ENCODE measurements around the gene TSNAXIP1. TPM values are rescaled to one million over a fixed set of nuclear protein-coding genes. Genes with fewer than 3 reads are reported as not detected.
"Not testable (repeated sequence)": the region's sequence is repeated elsewhere in the genome, so short reads cannot be mapped to it uniquely, and the experiment has no call there.

The TSNAXIP1 gene
- total and polyA plus RNA-seq, 7 experiments from 2014 or later: 0.24 to 1.1 (median 0.54) TPM; not detected in 2

- H3K4me1 ChIP-seq (ENCODE audit: control insufficient read depth in 2 of 2, insufficient read depth in 2 of 2, low read length in 2 of 2): peaks cover 13 to 14% of the 10 kb centered on the region in 2 donors
- H3K9me3 Mint-ChIP-seq; H3K27ac ChIP-seq (ENCODE audit: low read depth, low read length); ATAC-seq; H3K9me3 ChIP-seq (ENCODE audit: control insufficient read depth in 2 of 3, low read length in 3 of 3); POLR2A ChIA-PET; DNase-seq; H3K27ac Mint-ChIP-seq; H3K4me3 ChIP-seq (ENCODE audit: low read length); H3K27me3 ChIP-seq (ENCODE audit: control insufficient read depth in 2 of 2, insufficient read depth in 2 of 2, low read length in 2 of 2); H3K4me3 Mint-ChIP-seq; H3K36me3 ChIP-seq (ENCODE audit: control insufficient read depth in 2 of 3, insufficient read depth in 3 of 3, low read length in 3 of 3); H3K36me3 Mint-ChIP-seq; H3K27me3 Mint-ChIP-seq: not testable (repeated sequence)
- intact Hi-C loops (cut with micrococcal nuclease): loop anchor here in 1 of 2 donors (10.0 kb wide), 1 partner anchor 172 kb away; the partner anchor contains the start of genes ACD, C16orf86, ENKD1 and PARD6A
- peaks cover 10 to 23% (median 21%) of the 10 kb centered on the region in 7 donors for H3K4me1 Mint-ChIP-seq
- CTCF ChIA-PET: interaction anchor here (1.1 kb wide), 1 partner anchor 21 kb away, joined by 3 read pairs; no protein-coding TSS in a partner anchor
These were observed 30.5 kb downstream of the TSNAXIP1 start for GRCh38 chr16:67837190-67837589.

- intact Hi-C loops (cut with micrococcal nuclease): loop anchor here in 1 of 2 donors (10.0 kb wide), 1 partner anchor 173 kb away; the partner anchor contains the start of genes ACD, C16orf86, ENKD1 and PARD6A
- peaks cover 10% of the 10 kb centered on the region in 2 donors for H3K4me1 ChIP-seq (ENCODE audit: control insufficient read depth in 2 of 2, insufficient read depth in 2 of 2, low read length in 2 of 2)
- H3K27ac ChIP-seq (ENCODE audit: low read depth, low read length): no peak overlapping the region
- CTCF ChIA-PET: interaction anchor here (1.1 kb wide), 1 partner anchor 21 kb away, joined by 3 read pairs; no protein-coding TSS in a partner anchor
- Mint-ChIP-seq H3K4me3 (no peak overlapping the region), H3K36me3 (no peaks in the 10 kb centered on the region), H3K4me1 (peaks cover 6 to 18% (median 17%) of the 10 kb centered on the region in 7 donors), H3K9me3 (no peaks in the 10 kb centered on the region), H3K27ac (peak overlapping the region in 1 of 9 donors; percentile 30), H3K27me3 (no peaks in the 10 kb centered on the region)
- no peak overlapping the region for H3K4me3 ChIP-seq (ENCODE audit: low read length)
- ATAC-seq (no peak), DNase-seq (no peak)
- no peaks in the 10 kb centered on the region for H3K9me3 ChIP-seq (ENCODE audit: control insufficient read depth in 2 of 3, low read length in 3 of 3)
- no peaks in the 10 kb centered on the region for H3K27me3 ChIP-seq (ENCODE audit: control insufficient read depth in 2 of 2, insufficient read depth in 2 of 2, low read length in 2 of 2)
- POLR2A ChIA-PET: no interaction called here
- H3K36me3 ChIP-seq (ENCODE audit: control insufficient read depth in 2 of 3, insufficient read depth in 3 of 3, low read length in 3 of 3): peaks cover 0 to 3% (median 0%) of the 10 kb centered on the region in 3 experiments
These were observed 31.1 kb downstream of the TSNAXIP1 start for GRCh38 chr16:67837811-67838210.

- DNase-seq (no peak), ATAC-seq (no peak)
- Mint-ChIP-seq H3K36me3 (peaks cover 0 to 16% (median 0%) of the 10 kb centered on the region in 5 donors), H3K9me3 (no peaks in the 10 kb centered on the region), H3K4me3 (peak overlapping the region; percentile 23 to 97 (median 94)), H3K4me1 (peaks cover 18 to 41% (median 36%) of the 10 kb centered on the region in 7 donors), H3K27ac (peak overlapping the region; percentile 94 to 98 (median 97)), H3K27me3 (no peaks in the 10 kb centered on the region)
- intact Hi-C loops (cut with micrococcal nuclease): loop anchor here (5.0 to 10.0 kb wide), 5 partner anchors 51 to 597 kb away; partner anchors contain the start of genes ESRP2 (in 1 of the 2), FHOD1 (in 1 of the 2), NFATC3 (in 1 of the 2) and PSKH1 (in 1 of the 2)
- H3K4me3 ChIP-seq (ENCODE audit: low read length): peak overlapping the region; percentile 100
- H3K27ac ChIP-seq (ENCODE audit: low read depth, low read length): peak overlapping the region; percentile 99
- CTCF ChIA-PET: interaction anchor here (0.6 to 1.2 kb wide), 6 partner anchors 8 to 421 kb away, joined by 3 to 10 read pairs (median 4); no protein-coding TSS in a partner anchor
- peaks cover 34 to 36% of the 10 kb centered on the region in 2 donors for H3K4me1 ChIP-seq (ENCODE audit: control insufficient read depth in 2 of 2, insufficient read depth in 2 of 2, low read length in 2 of 2)
- no peaks in the 10 kb centered on the region for H3K27me3 ChIP-seq (ENCODE audit: control insufficient read depth in 2 of 2, insufficient read depth in 2 of 2, low read length in 2 of 2)
- peaks cover 0 to 3% (median 0%) of the 10 kb centered on the region in 3 experiments for H3K36me3 ChIP-seq (ENCODE audit: control insufficient read depth in 2 of 3, insufficient read depth in 3 of 3, low read length in 3 of 3)
- H3K9me3 ChIP-seq (ENCODE audit: control insufficient read depth in 2 of 3, low read length in 3 of 3): no peaks in the 10 kb centered on the region
- POLR2A ChIA-PET: interaction anchor here (0.6 to 6.4 kb wide), 4 partner anchors 33 to 143 kb away, joined by 3 to 35 read pairs (median 4); partner anchors contain the start of genes PSMB10, RANBP10 and TSNAXIP1
These were observed 34.6 kb downstream of the TSNAXIP1 start for GRCh38 chr16:67841198-67841815.

GRCh38 chr16:67841816-67842508, 35.3 kb downstream of the TSNAXIP1 start, which contains the start of gene THAP11:
THAP11 (plus strand) TSS chr16:67842320; CDS start chr16:67842555, 235 bp downstream.
- no peaks in the 10 kb centered on the region for H3K9me3 Mint-ChIP-seq
- H3K4me3 Mint-ChIP-seq: peak within 1 kb of the TSS; percentile 94 to 97 (median 96)
- ChIA-PET CTCF (interaction anchor here (0.9 to 1.2 kb wide), 2 partner anchors 26 to 29 kb away, joined by 4 to 10 read pairs; no protein-coding TSS in a partner anchor), POLR2A (interaction anchor here (0.6 to 6.4 kb wide), 5 partner anchors 33 to 158 kb away, joined by 3 to 35 read pairs (median 4); partner anchors contain the start of genes PSMB10, RANBP10 and TSNAXIP1)
- ATAC-seq: peak; percentile 76
- no peaks in the 10 kb centered on the region for H3K27me3 ChIP-seq (ENCODE audit: control insufficient read depth in 2 of 2, insufficient read depth in 2 of 2, low read length in 2 of 2)
- H3K4me1 Mint-ChIP-seq: peaks cover 18 to 41% (median 36%) of the 10 kb centered on the region in 7 donors
- H3K36me3 Mint-ChIP-seq: peaks cover 0 to 16% (median 0%) of the 10 kb centered on the region in 5 donors
- peaks cover 0 to 3% (median 0%) of the 10 kb centered on the region in 3 experiments for H3K36me3 ChIP-seq (ENCODE audit: control insufficient read depth in 2 of 3, insufficient read depth in 3 of 3, low read length in 3 of 3)
- H3K27ac ChIP-seq (ENCODE audit: low read depth, low read length): peak within 1 kb of the TSS; percentile 99
- H3K9me3 ChIP-seq (ENCODE audit: control insufficient read depth in 2 of 3, low read length in 3 of 3): no peaks in the 10 kb centered on the region
- DNase-seq: peak; percentile 91 to 99 (median 96)
- H3K27me3 Mint-ChIP-seq: no peaks in the 10 kb centered on the region
- peak within 1 kb of the TSS; percentile 100 for H3K4me3 ChIP-seq (ENCODE audit: low read length)
- peak within 1 kb of the TSS; percentile 94 to 98 (median 97) for H3K27ac Mint-ChIP-seq
- H3K4me1 ChIP-seq (ENCODE audit: control insufficient read depth in 2 of 2, insufficient read depth in 2 of 2, low read length in 2 of 2): peaks cover 34 to 36% of the 10 kb centered on the region in 2 donors
- intact Hi-C loops (cut with micrococcal nuclease): loop anchor here (1.0 to 10.0 kb wide), 18 partner anchors 9 to 659 kb away; partner anchors contain the start of genes ATP6V0D1 (in 2 of the 2), CTCF (in 2 of the 2), EDC4 (in 2 of the 2) and GFOD2 (in 2 of the 2)

- Histone ChIP-seq H3K4me3 (ENCODE audit: low read length) (peak overlapping the region; percentile 100), H3K4me1 (ENCODE audit: control insufficient read depth in 2 of 2, insufficient read depth in 2 of 2, low read length in 2 of 2) (peaks cover 37 to 40% of the 10 kb centered on the region in 2 donors), H3K36me3 (ENCODE audit: control insufficient read depth in 2 of 3, insufficient read depth in 3 of 3, low read length in 3 of 3) (peaks cover 0 to 7% (median 0%) of the 10 kb centered on the region in 3 experiments), H3K27me3 (ENCODE audit: control insufficient read depth in 2 of 2, insufficient read depth in 2 of 2, low read length in 2 of 2) (no peaks in the 10 kb centered on the region), H3K27ac (ENCODE audit: low read depth, low read length) (peak overlapping the region; percentile 99), H3K9me3 (ENCODE audit: control insufficient read depth in 2 of 3, low read length in 3 of 3) (no peaks in the 10 kb centered on the region)
- DNase-seq (peak; percentile 51 to 83 (median 76)), ATAC-seq (peak; percentile 29)
- peak overlapping the region; percentile 92 to 98 (median 96) for H3K27ac Mint-ChIP-seq
- peaks cover 21 to 45% (median 40%) of the 10 kb centered on the region in 7 donors for H3K4me1 Mint-ChIP-seq
- peak overlapping the region; percentile 94 to 97 (median 95) for H3K4me3 Mint-ChIP-seq
- no peaks in the 10 kb centered on the region for H3K9me3 Mint-ChIP-seq
- ChIA-PET CTCF (interaction anchor here (0.8 kb wide), 1 partner anchor 322 kb away, joined by 3 read pairs; no protein-coding TSS in a partner anchor), POLR2A (interaction anchor here (0.8 to 6.4 kb wide), 11 partner anchors 9 to 242 kb away, joined by 3 to 35 read pairs (median 5); partner anchors contain the start of genes C16orf86, EDC4, ENKD1 and PSKH1)
- H3K27me3 Mint-ChIP-seq: no peaks in the 10 kb centered on the region
- H3K36me3 Mint-ChIP-seq: peaks cover 0 to 17% (median 0%) of the 10 kb centered on the region in 5 donors
- intact Hi-C loops (cut with micrococcal nuclease): loop anchor here (1.0 to 10.0 kb wide), 18 partner anchors 9 to 659 kb away; partner anchors contain the start of genes ATP6V0D1 (in 2 of the 2), CTCF (in 2 of the 2), EDC4 (in 2 of the 2) and GFOD2 (in 2 of the 2)
These were observed 36.0 kb downstream of the TSNAXIP1 start for GRCh38 chr16:67842509-67843342.
